CMK (cell line): Measurements from ENCODE around the gene TMEM239.
A peak's percentile ranks its signal among the peaks of the same experiment; 100 is the strongest.
"Not testable (repeated sequence)": the region's sequence is repeated elsewhere in the genome, so short reads cannot be mapped to it uniquely, and the experiment has no call there.

Experiments used
- DNase-seq: peaks from one replicate; pipeline ENCODE4 v3.0.0-alpha.2; 2010; ENCODE audit warnings: low read depth

The TMEM239 gene

DNA sequence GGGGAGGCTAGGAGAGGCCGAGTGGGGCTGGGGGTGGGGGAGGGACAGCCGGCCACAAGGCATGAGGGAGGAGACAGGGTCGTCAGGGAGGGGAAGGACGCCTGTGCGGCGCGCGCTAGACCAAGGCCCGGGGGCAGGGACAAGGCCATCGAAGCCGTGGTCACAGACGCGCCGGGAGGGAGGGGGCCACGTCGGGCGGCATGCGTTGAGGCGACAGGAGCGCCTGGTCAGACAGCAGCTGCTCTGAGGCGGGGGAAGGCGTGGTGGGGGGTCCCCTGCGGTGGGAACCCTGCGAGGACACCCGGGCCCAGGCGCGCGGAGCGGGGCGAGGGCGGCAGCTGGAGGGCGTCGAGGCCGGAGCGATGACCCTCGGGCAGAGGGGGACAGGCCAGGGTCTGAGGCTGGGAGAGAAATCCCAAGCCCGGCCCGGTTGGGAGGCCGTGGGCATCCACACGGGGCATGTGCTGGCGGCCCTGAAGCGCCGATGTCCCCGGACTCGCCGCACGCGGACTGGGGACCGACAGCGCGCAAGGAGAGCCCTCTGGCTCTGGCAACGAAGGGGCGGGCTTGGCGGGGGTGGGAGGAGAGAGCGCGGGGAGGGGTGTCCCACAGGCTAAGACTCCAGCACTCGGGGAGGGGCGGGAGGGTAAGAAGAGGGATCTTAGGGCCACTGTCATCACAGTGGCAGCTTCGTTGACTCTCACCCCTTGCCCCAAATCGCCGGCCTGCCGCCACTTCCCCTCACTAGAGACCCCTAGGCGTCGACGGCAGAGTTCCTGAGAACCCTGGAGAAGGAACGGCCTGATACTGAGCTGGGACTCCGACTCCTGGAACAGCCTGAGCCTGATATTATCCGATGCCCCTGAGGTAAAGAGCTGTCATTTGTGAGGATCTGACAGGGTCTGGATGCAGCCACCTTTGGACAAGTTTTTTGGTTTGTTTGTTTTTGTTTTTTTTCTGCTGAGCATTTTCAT, 5.0 kb downstream of the TMEM239 start:
- DNase-seq = no peak

GRCh38 chr20:2822073-2822472, 5.9 kb downstream of the TMEM239 start:
- DNase-seq = peak; percentile 49

DNA sequence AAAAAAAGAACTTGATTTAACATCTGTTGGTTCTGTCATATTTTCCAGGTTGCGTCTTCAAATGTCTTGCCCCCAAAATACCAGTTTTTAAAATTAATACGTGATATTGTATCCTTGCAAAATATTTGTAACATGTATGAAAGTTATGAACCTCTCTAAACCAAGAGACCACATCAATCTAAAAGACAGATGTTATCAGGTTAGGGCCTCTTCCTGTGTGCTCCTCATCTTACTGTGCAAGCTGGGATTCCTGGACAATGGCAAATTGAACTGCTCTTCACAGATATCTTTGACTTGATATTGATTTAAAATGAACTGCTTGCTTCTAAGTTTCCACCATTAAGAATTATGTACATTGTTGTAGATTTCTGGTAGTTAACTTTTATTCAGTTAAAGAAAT, 9.6 kb downstream of the TMEM239 start:
- peak; percentile 30 for DNase-seq

- no peak for DNase-seq
Observed at GRCh38 chr20:2826655-2827054, 10.5 kb downstream of the TMEM239 start.

GRCh38 chr20:2829376-2829775, 13.2 kb downstream of the TMEM239 start:
- no peak for DNase-seq

DNA sequence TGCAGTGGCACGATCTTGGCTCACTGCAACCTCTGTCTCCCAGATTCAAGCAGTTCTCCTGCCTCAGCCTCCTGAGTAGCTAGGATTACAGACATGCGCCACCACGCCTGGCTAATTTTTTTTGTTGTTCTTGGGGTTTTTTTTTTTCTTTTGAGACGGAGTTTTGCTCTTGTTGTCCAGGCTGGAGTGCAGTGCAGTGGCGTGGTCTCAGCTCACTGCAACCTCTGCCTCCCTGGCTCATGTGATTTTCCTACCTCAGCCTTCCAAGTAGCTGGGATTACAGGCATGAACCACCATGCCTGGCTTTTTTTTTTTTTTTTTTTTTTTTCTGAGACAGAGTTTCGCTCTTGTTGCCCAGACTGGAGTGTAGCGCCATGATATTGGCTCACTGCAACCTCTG, 15.0 kb downstream of the TMEM239 start:
- DNase-seq = not testable (repeated sequence)

DNA sequence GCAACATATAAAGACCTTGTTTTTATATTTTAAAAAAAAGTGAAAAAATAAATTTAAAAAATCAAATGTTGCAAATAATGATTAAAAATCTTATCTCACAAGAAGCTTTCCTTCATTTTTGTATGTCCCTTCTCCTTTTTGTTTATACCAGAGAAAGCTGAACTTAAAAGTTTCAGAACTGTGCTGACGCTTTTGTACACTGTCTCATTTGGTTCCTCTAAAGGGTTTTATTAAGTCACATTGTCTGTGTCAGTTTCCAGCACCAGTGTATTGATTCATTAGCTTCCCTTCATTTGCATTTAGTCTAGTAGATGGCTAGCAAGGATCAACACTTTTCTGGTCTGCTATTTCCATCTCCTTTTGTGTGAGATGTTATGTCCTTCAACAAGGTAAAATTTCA, 17.6 kb downstream of the TMEM239 start:
- no peak for DNase-seq

- DNase-seq = no peak
Observed at GRCh38 chr20:2834401-2835110, 18.4 kb downstream of the TMEM239 start.

GRCh38 chr20:2835331-2835796, 19.2 kb downstream of the TMEM239 start:
- no peak for DNase-seq

- no peak for DNase-seq
Observed at GRCh38 chr20:2836035-2836434, 19.9 kb downstream of the TMEM239 start.

- no peak for DNase-seq
Observed at GRCh38 chr20:2837221-2837960, 21.2 kb downstream of the TMEM239 start.

- no peak for DNase-seq
Observed at GRCh38 chr20:2838170-2838797, 22.1 kb downstream of the TMEM239 start.

GRCh38 chr20:2838847-2839671, 22.9 kb downstream of the TMEM239 start:
- DNase-seq = no peak

DNA sequence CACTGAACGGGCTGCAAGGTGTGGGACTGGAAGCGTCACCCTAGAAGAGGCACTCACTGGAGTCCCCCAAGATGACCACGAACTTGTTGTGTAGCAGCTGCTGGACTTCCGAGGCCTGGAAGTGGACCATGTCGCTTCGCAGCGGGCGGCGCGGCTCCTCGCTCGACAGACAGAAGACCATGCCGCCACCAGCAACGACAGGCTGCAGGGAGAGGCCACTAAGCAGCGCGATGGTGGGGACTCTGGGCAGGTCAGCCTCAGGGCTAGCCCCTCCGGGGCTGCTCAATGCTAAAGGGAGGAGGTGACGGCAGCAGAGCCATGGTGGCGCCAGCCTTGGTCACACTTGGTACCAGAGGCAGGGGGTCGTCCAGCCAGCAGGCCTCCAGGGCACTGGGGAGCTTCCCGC, 23.6 kb downstream of the TMEM239 start:
- no peak for DNase-seq

- DNase-seq = peak; percentile 83
Observed at GRCh38 chr20:2840138-2840966, 24.2 kb downstream of the TMEM239 start, which contains the start of the genes PCED1A and VPS16. Gene PCED1A (minus strand): TSS chr20:2840655. CDS start chr20:2839912, 743 bp downstream. Gene VPS16 (plus strand): TSS chr20:2840745. CDS start chr20:2840775, 30 bp downstream.

- DNase-seq = peak; percentile 61
Observed at GRCh38 chr20:2840967-2841531, 24.9 kb downstream of the TMEM239 start.

DNA sequence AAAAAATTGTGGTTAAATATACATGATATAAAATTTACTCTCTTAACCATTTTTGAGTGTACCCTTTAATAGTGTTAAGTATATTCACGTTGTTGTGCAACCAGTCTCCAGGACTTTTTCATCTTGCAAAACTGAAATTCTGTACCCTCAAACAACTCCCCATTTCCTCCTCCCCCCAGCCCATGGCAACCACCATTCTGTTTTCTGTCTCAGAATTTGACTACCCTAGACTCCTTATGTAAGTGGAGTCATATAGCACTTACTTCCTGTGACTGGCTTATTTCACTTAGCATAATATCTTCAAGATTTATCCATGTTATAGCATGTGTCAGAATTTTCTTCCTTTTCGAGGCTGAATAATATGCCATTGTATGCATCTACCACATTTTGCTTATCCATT, 29.4 kb downstream of the TMEM239 start:
- no peak for DNase-seq

DNA sequence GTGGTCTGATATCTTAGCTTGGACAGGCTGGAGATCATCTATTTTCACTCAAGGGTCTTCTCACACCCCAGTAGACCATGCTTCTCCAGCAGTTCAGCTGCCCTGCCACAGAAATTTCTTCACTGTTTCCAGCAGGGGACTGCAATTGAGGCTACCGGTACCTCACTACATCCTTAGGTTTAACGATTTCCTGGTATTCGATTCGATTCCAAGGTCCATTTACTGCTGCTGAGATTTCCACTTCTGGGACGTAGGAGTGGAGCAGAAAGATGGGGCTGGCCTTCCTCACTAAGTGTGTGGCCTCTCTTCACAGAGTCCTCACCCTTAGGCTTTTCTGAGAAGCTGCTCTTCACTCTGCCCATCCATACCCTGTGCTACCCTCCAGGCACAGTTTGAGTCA, 30.5 kb downstream of the TMEM239 start:
- DNase-seq = no peak

DNA sequence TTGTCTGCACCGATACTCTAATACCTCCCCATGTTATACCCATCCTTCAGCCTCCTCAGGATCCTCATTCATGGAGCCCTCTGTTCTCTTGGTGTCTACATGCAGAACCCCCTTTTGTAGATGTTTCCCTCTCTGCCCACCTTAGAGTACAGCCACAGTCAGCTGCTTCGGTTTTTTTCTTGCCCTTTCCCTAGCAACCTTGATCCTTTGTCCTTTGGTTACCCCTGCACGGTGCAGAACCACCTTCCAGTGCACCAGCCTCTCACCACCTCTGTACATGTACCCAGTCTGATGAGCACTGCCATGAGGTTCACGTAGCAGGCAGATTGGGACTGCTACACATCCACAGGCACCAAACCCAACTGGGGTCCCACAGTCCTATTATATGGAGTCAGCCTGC, 31.6 kb downstream of the TMEM239 start:
- DNase-seq = no peak
